ENCODE data around the gene RGMA. TPM values are rescaled to one million over a fixed set of nuclear protein-coding genes. Genes with fewer than 3 reads are reported as not detected.

RGMA gene
- total and polyA plus RNA-seq, 2 donors from 2014 or later = 4.4 to 4.7 TPM

DNA sequence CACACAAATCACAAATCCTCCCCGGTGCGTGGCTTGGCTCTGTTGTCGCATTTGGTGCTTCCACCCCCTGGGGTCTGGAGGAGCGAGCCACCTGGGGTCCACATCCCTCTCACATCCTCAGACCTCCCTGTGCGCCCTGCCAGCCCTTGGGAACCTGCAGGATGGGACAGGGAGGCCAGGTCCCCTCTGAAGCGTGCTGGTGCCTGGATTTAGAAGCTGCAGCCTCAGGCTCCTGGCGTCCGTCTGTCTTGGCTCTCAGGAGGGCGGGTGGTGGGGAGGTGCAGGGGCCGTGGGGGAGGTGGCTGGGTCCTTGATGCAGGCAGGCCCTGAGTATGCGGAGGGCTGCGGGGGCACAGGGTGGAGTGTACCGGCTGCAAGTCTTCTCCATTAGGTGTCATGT is 38.4 kb downstream of the RGMA start:
- peaks cover 0 to 8% (median 0%) of the 10 kb centered on the region in 3 donors for H3K9me3 ChIP-seq (ENCODE audit: control insufficient read depth in 2 of 3, insufficient read depth in 1 of 3, low read length in 3 of 3)
- no peaks in the 10 kb centered on the region for H3K27me3 ChIP-seq (ENCODE audit: control insufficient read depth, insufficient read depth, low read length)
- no peak overlapping the region for H3K27ac ChIP-seq (ENCODE audit: low read depth in 2 of 2, low read length in 2 of 2)
- H3K36me3 ChIP-seq (ENCODE audit: control insufficient read depth in 2 of 3, insufficient read depth in 3 of 3, low read length in 3 of 3) = peaks cover 0 to 3% (median 0%) of the 10 kb centered on the region in 3 donors
- TF ChIP-seq, protein P1, sequence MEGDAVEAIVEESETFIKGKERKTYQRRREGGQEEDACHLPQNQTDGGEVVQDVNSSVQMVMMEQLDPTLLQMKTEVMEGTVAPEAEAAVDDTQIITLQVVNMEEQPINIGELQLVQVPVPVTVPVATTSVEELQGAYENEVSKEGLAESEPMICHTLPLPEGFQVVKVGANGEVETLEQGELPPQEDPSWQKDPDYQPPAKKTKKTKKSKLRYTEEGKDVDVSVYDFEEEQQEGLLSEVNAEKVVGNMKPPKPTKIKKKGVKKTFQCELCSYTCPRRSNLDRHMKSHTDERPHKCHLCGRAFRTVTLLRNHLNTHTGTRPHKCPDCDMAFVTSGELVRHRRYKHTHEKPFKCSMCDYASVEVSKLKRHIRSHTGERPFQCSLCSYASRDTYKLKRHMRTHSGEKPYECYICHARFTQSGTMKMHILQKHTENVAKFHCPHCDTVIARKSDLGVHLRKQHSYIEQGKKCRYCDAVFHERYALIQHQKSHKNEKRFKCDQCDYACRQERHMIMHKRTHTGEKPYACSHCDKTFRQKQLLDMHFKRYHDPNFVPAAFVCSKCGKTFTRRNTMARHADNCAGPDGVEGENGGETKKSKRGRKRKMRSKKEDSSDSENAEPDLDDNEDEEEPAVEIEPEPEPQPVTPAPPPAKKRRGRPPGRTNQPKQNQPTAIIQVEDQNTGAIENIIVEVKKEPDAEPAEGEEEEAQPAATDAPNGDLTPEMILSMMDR (IDR thresholded peaks at IDR 0.05; ENCODE audit: borderline replicate concordance, extremely low read depth, insufficient read depth) = no peak
- no peak overlapping the region for H3K9ac ChIP-seq (ENCODE audit: low read length in 3 of 3)
- FAIRE-seq (no peak), DNase-seq (peak in 1 of 5 donors; percentile 68)
- intact Hi-C loops (cut with DNase I) = no loop called here
- no peak overlapping the region for H3K4me3 ChIP-seq (ENCODE audit: low read length in 3 of 3)
- H3K4me1 ChIP-seq (ENCODE audit: control insufficient read depth in 2 of 3, insufficient read depth in 2 of 3, low read depth in 1 of 3, low read length in 3 of 3) = no peaks in the 10 kb centered on the region

DNA sequence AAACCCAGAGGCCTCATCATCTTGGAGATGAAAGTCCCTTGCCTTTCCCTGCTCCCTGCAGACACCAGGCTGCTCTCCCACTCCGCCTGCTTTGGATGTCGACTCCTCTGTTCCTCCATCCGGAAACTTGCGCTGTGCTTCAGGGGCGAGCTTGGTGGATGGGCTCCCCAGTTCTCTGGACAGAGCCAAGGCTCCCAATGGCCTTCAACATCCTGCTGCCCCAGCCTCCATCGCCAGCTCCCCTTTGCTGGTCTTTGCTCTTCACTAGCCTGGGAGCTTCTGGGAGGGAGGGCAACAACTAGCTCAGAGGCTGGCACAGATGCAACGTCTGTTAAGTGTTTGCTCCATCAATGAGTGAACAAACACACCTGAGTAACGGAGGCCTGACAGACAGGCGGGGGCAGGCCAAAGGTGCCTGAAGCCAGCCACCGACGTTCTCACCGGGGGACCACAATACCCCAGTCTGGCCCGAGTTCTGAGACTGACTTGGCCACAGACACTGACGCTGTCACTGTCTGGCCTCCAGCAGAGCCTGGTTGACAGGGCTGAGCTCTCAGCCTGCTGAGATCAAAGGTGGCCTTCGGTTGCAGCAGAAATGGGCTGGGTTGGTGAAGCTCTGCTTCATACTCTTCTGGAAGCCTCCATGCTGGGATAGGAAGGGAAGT is 39.0 kb downstream of the RGMA start:
- H3K9ac ChIP-seq (ENCODE audit: low read length in 3 of 3) = no peak overlapping the region
- no peaks in the 10 kb centered on the region for H3K4me1 ChIP-seq (ENCODE audit: control insufficient read depth in 2 of 3, insufficient read depth in 2 of 3, low read depth in 1 of 3, low read length in 3 of 3)
- DNase-seq = peak in 1 of 5 donors; percentile 35
- H3K27ac ChIP-seq (ENCODE audit: low read depth in 2 of 2, low read length in 2 of 2) = no peak overlapping the region
- H3K36me3 ChIP-seq (ENCODE audit: control insufficient read depth in 2 of 3, insufficient read depth in 3 of 3, low read length in 3 of 3) = peaks cover 0 to 3% (median 0%) of the 10 kb centered on the region in 3 donors
- TF ChIP-seq, protein P1 (IDR thresholded peaks at IDR 0.05; ENCODE audit: borderline replicate concordance, extremely low read depth, insufficient read depth) = no peak
- H3K27me3 ChIP-seq (ENCODE audit: control insufficient read depth, insufficient read depth, low read length) = no peaks in the 10 kb centered on the region
- intact Hi-C loops (cut with DNase I) = no loop called here
- peaks cover 0 to 8% (median 0%) of the 10 kb centered on the region in 3 donors for H3K9me3 ChIP-seq (ENCODE audit: control insufficient read depth in 2 of 3, insufficient read depth in 1 of 3, low read length in 3 of 3)
- no peak for FAIRE-seq
- no peak overlapping the region for H3K4me3 ChIP-seq (ENCODE audit: low read length in 3 of 3)

DNA sequence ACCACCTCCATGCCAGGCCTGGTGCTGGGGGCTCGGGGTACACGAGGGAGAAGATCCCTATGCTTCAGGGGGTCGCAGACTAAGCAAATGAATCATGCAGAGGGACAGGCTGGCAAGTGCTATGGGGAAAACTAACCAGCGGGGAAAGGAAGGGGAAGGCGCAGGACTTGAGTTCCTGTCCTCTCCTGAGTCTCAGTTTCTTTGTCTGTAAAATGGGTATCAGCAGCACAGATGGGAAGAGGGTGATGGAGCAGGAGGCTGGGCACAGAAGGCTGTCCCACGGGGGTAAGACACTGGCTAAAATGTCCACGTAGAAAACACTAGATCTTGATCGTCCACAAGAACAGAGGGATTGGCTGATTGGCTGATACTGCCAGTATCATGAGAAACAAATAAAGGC is 39.8 kb downstream of the RGMA start:
- Histone ChIP-seq H3K9me3 (ENCODE audit: control insufficient read depth in 2 of 3, insufficient read depth in 1 of 3, low read length in 3 of 3) (peaks cover 0 to 8% (median 0%) of the 10 kb centered on the region in 3 donors), H3K27ac (ENCODE audit: low read depth in 2 of 2, low read length in 2 of 2) (no peak overlapping the region)
- TF ChIP-seq, protein P1 (IDR thresholded peaks at IDR 0.05; ENCODE audit: borderline replicate concordance, extremely low read depth, insufficient read depth) = no peak

More for the DNA sequence above, 39.8 kb downstream of the RGMA start:
- Histone ChIP-seq H3K4me3 (ENCODE audit: low read length in 3 of 3) (no peak overlapping the region), H3K4me1 (ENCODE audit: control insufficient read depth in 2 of 3, insufficient read depth in 2 of 3, low read depth in 1 of 3, low read length in 3 of 3) (no peaks in the 10 kb centered on the region), H3K36me3 (ENCODE audit: control insufficient read depth in 2 of 3, insufficient read depth in 3 of 3, low read length in 3 of 3) (peaks cover 0 to 3% (median 0%) of the 10 kb centered on the region in 3 donors), H3K9ac (ENCODE audit: low read length in 3 of 3) (no peak overlapping the region), H3K27me3 (ENCODE audit: control insufficient read depth, insufficient read depth, low read length) (no peaks in the 10 kb centered on the region)
- intact Hi-C loops (cut with DNase I) = no loop called here
- DNase-seq (no peak), FAIRE-seq (no peak)
